Measurements from ENCODE around the gene ZRANB3.
"Not testable (repeated sequence)": the region's sequence is repeated elsewhere in the genome, so short reads cannot be mapped to it uniquely, and the experiment has no call there.

Gene ZRANB3

GRCh38 chr2:135169900-135170753, 360.9 kb downstream of the ZRANB3 start:
- DNase-seq, result no peak

DNA sequence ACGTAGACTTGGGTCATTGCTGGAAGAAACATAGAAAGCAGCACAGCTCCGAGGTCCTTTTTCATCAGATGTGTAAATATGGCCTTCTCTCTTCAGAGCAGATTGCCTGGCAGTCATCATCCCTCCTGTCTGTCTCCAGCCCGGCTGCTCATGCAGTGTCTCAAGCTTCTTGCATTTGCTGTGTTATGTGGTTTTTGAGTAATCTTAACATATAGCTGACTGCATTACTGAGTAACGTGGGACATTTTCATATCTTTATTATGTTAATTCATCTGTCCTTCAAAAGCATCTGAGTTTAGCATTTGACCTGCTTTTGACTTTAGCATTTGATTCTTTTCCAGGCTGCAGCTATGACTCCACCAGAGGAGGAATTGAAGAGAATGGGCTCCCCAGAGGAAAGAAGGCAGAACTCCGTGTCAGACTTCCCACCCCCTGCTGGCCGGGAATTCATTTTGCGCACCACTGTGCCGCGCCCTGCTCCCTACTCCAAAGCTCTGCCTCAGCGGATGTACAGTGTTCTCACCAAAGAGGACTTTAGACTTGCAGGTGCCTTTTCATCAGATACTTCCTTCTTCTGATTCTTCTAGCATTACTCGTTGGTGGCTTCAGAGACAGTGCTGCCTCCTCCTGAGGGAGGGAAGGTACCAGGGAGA, 362.7 kb downstream of the ZRANB3 start:
- DNase-seq, result no peak

DNA sequence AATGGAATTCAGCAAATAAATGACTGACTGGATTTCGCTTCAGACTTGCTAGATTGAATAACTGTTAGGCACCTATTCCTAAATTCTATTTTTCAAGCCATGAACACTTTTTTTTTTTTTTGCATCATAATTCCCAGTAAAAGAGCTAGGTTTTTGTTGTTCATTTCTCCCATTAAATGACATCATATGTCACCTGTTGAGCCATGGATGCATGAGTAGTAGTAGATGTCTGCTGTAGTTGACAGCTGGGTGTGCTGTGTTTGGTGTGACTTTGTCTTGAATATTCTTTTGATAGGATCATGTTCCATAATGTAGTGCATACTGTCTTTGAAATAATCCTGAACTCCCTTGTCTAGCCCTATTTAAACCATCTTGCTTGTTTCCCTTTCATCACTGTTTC, 363.7 kb downstream of the ZRANB3 start:
- no peak for DNase-seq

- no peak for DNase-seq
These were observed 366.6 kb downstream of the ZRANB3 start for GRCh38 chr2:135164431-135164830.

- no peak for DNase-seq
These were observed 367.1 kb downstream of the ZRANB3 start for GRCh38 chr2:135163901-135164300.

GRCh38 chr2:135163306-135163705, 367.7 kb downstream of the ZRANB3 start:
- DNase-seq, result no peak

- DNase-seq, result no peak
These were observed 368.2 kb downstream of the ZRANB3 start for GRCh38 chr2:135162786-135163185.

- DNase-seq, result no peak
These were observed 368.6 kb downstream of the ZRANB3 start for GRCh38 chr2:135162377-135162776.

DNA sequence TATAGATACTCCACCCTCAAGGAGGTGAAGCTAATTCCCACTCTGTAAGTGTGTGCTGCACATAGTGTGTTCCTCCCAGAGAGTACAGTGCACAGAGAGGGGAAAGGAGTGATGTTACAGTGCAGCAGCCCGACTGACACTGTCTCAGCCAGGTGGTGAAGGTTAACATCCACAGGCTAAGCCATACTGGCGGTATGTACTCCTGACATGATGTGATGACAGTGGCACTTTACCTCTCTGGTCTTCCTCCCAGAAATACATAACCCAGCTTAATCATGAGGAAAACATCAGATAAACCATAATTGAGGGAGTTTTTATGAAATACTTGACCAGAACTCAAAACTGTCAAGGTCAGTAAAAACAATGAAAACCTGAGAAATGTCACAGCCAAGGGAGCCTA, 371.8 kb downstream of the ZRANB3 start:
- no peak for DNase-seq

DNA sequence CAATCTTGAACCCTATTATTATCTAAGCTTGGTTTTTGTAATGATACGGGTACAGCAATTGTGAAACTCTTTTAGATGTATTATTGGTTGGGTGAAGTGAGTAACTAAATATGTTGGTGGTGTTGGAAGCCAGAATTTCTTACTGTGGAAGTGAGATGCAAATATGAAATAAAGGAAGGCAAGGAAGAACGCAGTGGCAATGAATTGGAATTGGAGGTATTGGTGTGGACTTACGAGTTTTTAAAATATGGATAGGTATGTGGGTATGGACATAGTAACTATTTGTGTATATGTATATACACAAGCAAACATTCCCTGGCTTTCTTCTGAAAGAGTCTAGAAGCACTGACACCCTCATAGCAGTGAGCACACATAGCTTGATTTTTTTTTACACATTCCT, 373.2 kb downstream of the ZRANB3 start:
- DNase-seq, result no peak

- no peak for DNase-seq
These were observed 376.1 kb downstream of the ZRANB3 start for GRCh38 chr2:135154962-135155361.

DNA sequence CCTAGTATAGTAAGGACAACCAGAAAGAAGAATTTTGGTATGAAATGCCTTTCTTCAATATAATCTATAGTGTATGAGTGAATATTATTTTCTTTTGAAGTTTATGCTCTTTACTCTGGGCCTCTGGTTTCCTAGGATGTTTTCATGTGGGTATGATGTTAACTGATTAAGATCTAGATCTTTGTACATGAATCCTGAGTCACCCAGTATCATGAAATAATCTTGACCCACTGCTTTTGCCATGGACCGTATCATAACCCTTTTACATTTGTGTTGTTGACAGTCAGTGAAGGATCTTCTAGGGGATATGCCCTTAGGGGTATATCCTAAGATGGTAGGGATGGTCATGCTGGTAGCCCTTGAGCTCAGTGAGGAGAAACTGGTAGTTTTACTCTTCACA, 378.7 kb downstream of the ZRANB3 start:
- no peak for DNase-seq

GRCh38 chr2:135151615-135152014, 379.4 kb downstream of the ZRANB3 start:
- DNase-seq, result no peak

DNA sequence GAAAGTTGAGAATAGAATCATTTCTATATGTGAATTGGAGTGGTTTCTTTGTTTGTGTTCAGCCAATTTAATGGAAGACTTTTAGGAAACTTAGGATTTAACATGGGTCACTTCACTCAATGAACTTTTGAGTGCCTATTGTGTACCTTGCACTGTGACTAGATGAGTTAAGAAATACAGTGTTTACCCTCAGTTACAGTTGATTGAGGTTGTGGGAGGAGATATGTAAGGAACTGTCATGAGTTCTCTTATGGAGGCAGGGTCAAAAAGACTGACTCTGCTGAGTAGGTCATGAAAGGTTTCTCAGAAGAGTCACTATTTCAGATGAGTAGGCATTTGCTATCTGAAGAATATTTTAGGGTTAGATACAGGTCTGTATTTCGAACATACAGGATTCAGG, 380.3 kb downstream of the ZRANB3 start:
- DNase-seq, result no peak

DNA sequence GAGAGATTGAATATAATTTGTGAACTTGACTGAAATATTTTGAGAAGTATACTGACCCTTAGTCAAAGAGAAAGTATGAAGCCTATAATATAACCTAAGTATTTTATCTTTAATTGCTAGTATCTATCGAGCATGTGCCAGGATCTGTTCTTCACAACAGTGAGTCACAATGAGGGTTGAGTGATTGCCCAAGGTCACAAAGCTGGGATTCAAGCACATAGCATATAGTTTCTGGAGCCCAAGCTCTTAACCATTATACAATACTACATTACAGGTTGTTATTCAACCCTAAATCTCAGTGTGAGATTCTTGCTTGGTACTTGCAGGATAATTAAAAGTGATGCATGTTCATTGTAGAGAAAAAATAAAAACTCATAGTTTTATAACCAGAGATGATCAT, 381.8 kb downstream of the ZRANB3 start:
- no peak for DNase-seq

DNA sequence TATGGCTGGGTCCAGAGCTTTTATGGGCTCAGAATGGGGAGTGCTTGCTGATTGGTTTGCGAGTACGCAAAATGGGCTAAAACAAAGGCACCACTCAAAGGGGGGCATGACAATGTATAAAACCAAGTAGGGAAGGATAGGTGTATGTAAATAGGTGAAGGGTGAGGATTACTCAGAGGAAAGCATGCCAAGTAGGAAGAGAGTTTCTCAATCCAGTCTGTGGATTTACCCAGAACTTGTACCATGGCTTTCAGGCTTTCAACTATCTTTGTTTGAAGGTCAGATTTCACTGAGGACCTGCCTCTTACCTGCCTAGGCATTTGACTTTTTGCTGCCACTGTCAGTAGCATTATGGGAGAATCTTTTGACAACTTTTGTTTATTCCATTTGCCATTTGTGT, 386.7 kb downstream of the ZRANB3 start:
- no peak for DNase-seq

- no peak for DNase-seq
These were observed 388.7 kb downstream of the ZRANB3 start for GRCh38 chr2:135142323-135142722.

DNA sequence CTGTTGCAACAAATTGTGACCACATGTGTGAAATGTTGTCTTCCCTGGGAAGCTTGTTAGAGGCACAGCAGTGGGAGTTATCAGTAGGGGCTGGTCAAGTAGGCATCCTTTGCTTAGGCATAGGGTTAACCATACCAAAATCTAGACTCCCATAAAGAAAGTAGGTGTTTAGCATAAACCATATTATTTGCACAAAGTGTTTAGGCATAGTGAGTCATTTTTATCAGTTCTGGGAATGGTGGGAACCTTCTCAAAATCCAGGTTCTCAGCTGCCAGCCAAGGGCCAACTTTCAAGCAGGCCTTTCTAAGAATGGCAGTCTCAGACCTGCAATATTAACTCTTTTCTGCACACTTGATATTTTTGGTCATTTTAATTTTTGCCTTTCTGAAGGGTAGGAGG, 390.4 kb downstream of the ZRANB3 start:
- DNase-seq, result no peak

DNA sequence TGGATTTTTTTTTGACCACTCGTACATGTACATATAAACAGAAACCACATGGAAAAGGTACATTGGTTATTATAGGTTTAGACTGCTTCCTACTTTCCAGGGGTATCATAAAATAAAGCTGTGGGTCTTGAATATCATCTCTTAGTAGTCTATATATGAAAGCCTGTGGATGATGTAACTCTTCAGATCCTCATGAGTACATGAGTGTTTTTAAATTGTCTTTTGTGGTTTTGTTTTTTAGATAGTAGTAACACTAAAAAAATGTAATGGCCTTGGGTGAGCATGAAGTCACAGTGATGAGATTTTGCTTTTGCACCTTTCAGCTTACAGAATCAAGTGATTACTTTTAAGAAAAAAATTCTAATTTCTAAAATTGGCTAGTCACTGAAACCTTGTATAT, 398.7 kb downstream of the ZRANB3 start:
- no peak for DNase-seq

DNA sequence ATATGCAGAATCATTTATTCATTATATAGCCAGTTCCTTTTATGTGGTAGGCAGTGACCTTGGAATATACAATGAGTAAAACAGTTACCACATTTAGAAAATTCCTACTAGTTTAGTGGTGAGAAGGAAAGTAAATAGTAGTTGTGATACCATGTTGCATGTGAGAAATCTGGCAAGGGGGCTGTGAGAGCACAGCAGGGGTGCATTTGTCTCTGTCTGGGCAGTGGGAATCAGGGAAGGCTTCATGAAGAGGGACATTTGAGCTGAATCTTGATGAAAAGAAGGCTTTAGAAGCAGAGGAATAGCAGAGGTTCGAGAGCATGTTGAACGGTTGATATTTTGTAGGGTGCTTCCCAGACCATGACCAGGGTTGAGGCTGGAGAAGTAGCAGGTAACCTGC, 400.3 kb downstream of the ZRANB3 start:
- DNase-seq, result no peak

DNA sequence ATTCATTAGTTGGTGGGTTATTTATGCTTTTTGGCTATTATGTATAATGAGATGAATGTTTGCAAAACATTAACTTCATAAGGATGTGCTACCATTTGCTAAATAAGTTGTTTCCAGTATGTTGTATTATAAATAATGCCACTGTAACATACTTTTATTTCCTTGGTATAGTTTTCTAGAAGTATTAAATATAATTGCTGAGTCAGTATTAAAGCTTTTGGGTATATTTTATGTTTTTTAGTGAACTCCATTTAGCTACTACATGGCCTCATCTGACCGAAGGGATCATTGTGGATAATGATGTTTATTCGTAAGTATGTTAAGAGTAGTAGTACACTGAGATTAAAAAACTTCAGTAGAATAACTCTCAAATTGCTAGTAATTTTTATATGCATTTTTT, 405.1 kb downstream of the ZRANB3 start:
- DNase-seq, result no peak

DNA sequence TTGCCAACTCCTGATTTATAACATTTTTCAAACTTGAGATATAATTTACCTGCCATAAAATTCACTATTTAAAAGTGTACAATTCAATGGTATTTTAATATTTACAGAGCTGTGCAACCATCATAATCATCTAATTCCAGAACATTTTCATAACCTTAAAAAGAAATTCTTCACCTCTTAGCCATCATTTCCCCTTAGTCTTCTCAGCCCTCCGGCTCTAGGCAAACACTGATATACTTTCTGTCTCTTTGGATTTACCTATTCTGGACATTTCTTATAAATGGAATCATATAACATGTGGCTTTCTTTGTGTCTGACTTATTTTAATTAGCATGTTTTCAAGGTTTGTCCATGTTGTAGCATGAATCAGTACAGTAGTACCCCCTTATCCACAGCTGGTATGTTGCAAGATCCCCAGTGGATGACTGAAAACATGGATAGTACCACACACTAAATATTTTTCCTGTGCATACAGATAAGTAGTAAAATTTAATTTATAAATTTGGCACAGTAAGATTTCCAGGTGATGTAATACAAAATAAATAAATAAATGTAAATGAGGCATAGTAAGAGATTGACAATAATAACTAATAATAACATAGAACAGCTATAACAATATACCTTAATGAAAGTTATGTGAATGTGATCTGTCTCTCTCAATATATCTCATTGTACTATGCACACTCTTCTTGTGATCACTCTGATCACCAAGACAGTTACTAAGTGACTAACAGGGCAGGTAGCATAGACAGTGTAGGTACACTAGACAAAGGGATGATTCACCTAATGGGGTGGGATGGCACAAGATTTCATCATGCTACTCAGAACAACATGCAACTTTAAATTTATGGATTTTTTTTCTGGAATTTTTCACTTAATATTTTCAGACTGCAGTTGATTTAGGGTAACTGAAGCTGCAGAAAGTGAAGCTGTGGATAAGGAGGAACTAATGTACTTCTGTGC, 405.8 kb downstream of the ZRANB3 start:
- DNase-seq, result no peak

DNA sequence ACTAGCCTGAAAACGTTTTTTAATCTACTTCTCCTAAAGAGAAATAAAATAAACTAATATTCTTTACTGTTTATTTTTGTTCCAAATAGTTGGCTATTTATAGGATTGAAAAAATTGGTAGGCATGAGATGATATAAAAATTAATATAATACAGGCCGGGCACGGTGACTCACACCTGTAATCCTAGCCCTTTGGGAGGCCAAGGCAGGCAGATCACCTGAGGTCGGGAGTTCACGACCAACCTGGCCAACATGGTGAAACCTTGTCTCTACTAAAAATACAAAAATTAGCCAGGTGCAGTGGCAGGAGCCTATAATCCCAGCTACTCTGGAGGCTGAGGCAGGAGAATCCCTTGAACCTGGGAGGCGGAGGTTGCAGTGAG, 409.4 kb downstream of the ZRANB3 start:
- DNase-seq, result not testable (repeated sequence)
